NOMO-1 treated with DMSO at 0.1 percent for 48 hours (cell line): ENCODE data around the gene GATC.

Experiments
- DNase-seq: peaks from one replicate; lab custom pipeline; 2025; ENCODE audit not compliant: unreplicated experiment; lab: John Stamatoyannopoulos, UW

Gene GATC

DNA sequence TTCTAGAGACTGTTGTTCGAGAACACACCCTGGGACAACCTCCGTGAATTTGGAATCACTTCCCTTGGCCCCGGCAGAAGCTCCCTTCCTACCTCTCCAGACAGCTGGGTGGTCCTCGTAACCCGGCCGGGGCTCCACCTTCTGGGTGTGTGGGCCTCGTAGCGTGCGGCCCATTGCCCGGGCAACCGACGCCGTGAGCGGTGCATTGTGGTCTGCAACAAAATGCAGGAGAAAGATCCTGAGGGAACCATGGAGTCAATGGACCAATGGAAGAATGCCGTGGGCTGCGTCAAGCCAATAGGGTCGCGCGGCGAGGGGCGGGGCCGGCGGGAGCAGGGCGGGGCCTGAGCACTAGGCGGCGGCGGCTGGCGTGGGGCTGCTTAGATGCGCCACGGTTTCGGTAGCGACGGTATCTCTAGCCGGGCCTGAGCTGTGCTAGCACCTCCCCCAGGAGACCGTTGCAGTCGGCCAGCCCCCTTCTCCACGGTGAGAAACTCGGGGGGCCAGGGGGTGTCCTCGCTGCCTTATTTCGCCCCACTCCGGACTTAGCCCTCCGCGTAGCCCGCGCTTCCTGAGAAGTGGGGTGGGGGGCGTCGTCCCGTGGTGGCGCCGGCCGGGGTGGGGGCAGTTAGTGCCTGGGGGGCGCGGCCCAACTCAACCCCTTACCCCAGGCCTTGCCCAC, 49.6 kb downstream of the GATC start, which contains the start of gene DYNLL1:
Gene DYNLL1 (plus strand): TSS at position 383 of the 682 bp plus-strand sequence. CDS start 309 bp downstream, outside the sequence.
- DNase-seq: peak; percentile 90

DNA sequence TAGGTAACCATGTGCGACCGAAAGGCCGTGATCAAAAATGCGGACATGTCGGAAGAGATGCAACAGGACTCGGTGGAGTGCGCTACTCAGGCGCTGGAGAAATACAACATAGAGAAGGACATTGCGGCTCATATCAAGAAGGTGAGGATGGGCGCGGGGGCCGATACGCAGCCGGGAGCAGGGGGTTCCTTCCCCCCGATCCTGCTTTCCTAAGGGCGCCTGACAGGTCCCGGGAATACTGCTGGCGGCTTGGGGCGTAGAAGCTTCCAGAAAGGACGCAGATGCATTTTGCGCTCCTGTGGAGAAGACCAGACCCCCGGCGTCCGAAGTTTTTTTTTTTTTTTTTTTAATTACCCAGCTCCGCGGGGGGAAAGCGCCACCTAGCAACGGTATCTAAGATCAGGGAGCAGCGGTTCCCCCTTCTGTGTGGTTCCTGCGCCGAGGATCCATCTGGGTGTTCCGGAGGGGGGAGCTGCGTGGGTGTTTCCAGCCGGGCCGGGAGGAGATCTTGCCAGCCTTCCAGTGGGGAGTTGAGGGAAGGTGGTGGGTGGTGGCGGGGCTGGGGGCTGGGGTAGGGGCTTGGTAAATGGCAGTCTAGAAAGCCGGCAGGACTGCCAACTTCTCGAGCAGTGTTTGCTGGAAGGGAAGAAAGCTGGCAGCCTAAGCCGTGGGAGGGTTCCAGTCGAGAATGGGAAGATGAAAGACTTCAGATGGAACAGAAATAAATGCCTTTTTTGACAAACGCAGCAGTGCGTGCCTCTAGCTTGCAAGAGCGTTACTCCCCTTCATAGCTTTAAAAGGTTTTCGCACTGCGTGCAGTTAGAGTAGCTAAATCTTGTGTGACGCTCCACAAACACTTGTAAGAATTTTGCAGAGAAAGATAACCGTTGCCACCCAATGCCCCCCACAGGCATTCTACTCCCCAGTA, 50.4 kb downstream of the GATC start:
- peak; percentile 42 for DNase-seq

DNA sequence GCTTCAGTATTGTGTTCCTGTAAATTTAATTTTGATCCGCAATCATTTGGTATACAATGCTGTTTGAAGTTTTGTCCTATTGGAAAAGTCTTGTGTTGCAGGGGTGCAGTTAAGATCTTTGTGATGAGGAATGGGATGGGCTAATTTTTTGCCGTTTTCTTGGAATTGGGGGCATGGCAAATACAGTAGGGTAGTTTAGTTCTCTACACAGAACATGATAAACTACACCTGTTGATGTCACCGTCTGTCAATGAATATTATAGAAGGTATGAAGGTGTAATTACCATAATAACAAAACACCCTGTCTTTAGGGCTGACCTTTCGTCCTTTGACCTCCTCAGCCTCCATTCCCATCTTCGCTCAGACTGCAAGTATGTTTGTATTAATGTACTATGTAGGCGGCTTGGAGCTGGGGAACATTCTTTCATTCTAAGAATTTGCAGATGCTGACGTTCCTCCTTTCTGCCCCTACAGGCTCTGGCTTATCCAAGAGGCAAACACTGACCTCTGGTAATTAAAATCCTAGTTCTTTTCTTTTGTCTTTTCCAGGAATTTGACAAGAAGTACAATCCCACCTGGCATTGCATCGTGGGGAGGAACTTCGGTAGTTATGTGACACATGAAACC, 51.4 kb downstream of the GATC start:
- no peak for DNase-seq

DNA sequence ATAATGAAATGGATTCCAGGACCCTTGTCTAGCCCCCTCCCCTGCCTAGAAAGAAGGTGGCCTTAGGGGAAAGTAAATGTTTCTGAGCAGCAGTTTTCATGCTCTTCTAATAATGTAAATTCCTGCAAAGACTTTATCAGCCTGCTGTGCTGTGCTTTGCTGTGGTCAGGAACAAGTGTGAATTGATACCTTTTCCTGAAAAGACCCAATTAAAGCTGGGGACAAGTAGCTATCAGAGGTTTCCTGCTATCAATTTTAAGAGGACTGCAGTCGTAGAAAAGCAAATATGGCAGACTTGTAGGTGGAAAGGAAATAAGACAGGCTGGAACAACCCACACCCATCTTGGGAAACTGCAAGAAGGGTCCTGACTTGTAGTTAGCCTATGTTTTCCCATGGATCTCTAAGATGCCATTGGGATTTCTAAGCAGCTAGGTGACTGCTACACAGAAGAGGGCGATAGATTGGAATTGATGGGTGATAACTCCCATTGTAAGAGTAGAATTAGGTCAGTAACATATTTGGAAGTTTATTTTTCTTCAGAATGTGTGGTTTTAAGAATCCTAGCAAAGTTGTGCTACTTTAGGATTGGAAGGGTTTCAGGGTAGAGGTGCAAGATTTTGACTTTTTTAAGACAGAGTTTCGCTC, 52.7 kb downstream of the GATC start:
- DNase-seq: no peak

DNA sequence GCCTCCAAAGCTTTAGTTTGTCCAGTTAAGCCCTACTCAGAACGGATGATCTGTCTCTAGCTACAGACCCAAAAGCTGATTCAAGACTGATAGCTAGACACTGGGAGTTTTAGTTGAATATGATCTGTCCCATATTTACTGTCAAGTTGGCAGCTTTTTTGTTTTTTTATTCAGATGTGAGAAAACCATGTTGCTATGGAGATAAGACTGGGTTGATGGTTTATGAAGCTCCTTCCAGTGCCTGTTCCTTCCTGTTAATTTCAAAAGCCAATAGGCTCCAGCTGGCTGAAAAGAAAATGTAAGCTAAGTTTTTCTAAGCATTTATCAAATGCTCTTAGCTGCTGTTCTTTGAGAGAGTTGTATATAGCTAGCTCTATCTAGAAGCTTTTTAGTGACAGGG, 54.3 kb downstream of the GATC start:
- no peak for DNase-seq

DNA sequence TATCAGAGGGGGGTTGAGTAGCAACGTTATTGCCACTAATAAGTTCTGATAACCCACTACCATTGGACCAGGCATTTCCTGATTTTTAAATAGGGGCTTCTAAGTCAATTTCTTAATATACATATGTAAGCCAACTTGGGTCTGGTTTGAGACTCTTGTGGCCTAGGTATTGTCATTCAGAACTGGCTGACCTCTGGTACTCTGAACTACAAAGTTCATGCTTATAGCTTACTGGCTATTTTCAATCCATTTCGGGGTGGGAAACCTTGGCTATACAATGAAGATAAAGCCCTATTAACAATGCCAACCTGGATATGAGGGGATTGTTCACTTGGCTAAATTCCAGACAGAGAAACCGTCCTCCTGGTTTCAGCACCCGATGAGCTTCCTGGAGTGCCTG, 58.3 kb downstream of the GATC start:
- no peak for DNase-seq

DNA sequence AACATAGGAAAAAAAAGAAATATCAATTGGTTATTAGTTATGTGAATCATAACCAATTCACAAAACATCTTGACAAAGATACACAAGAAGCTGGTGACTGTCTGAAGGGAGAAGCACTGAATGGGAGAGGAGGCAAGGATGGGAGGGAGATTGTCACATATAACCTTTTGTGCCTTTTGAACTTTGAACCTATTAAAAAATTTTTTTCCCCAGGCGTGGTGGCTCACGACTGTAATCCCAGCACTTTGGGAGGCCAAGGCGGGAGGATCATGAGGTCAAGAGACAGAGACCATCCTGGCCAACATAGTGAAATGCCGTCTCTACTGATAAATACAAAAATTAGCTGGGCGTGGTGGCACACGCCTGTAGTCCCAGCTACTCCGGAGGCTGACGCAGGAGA, 62.3 kb downstream of the GATC start:
- no peak for DNase-seq
